ENCODE results near the gene ADAM33. TPM values are rescaled to one million over a fixed set of nuclear protein-coding genes. Genes with fewer than 3 reads are reported as not detected.

ADAM33 gene
- total and polyA plus RNA-seq, 2 experiments from 2014 or later = 2.8 to 6.0 TPM

DNA sequence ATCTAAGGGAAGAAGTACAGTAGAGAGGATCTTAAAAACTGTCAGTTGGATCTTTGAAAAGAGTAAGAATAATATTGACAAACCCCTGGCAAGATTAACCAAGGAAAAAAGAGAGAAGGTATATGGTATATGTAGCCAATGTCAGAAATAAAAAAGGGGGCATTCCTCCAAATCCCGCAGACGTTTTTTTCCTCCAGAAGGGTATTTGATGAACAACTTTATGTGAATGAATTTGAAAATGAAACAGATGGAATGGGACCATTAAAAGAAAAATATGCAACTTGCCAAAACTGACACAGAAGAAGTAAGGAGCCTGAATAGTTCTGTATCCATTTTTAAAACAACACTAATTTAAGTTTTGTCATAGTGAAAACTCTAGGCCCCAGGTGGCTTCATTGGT lies 54.3 kb downstream of the ADAM33 start:
- Histone ChIP-seq H3K4me3 (no peak overlapping the region), H4K20me1 (replicated peaks; ENCODE audit: insufficient read depth) (no peaks in the 10 kb centered on the region), H3K27me3 (ENCODE audit: insufficient read depth) (no peaks in the 10 kb centered on the region), H2AFZ (no peak overlapping the region), H3K9me2 (ENCODE audit: insufficient read depth) (peaks cover 5% of the 10 kb centered on the region; the same call in 1 of the 2 replicates), H3K4me1 (ENCODE audit: insufficient read depth) (peaks cover 13% of the 10 kb centered on the region), H3K4me2 (no peak overlapping the region), H3F3A (replicated peaks; ENCODE audit: low read depth) (no peaks in the 10 kb centered on the region), H3K27ac (ENCODE audit: low read depth) (no peak overlapping the region), H3K79me2 (replicated peaks; ENCODE audit: insufficient read depth) (no peaks in the 10 kb centered on the region), H3K36me3 (ENCODE audit: insufficient read depth) (no peaks in the 10 kb centered on the region)
- DNase-seq (ENCODE audit: low spot score) = no peak
- H3K27me3 Mint-ChIP-seq (ENCODE audit: insufficient read depth, low read depth, poor library complexity) = peaks cover 2% of the 10 kb centered on the region
- no peak for ATAC-seq
- no peak overlapping the region for H3K27ac Mint-ChIP-seq
- peaks cover 23% of the 10 kb centered on the region for H3K4me1 Mint-ChIP-seq
- H3K4me3 Mint-ChIP-seq = no peak overlapping the region
- H3K36me3 Mint-ChIP-seq (ENCODE audit: low read depth) = peaks cover 4% of the 10 kb centered on the region; the same call in 2 of the 3 replicates
- TF ChIP-seq EZH2 (IDR thresholded peaks at IDR 0.05; ENCODE audit: low read depth, unreplicated experiment) = no peak
- no peak for TF ChIP-seq JUNB (IDR thresholded peaks at IDR 0.05; ENCODE audit: unreplicated experiment)
- no peaks in the 10 kb centered on the region for H3K9me3 Mint-ChIP-seq

DNA sequence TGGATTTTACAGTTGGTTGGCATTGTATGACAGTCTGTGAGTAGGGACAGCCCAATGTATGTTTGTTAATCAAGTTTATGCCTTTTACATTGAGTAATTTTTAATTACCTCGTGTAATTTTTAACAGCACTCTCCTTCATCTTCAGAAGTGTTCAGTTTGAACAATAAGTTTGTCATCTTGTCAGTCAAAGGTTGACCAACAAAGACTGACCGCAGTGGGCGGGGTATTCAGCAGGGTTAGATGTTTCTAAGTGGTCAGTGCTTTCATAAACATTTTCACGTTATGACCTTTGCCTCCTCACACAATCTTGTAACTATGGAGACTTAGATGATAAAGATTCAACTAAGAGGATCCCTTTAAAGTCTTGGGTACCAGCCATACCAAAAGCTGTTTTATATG lies 59.4 kb downstream of the ADAM33 start:
- no peaks in the 10 kb centered on the region; the same call in 1 of the 2 replicates for H4K20me1 ChIP-seq (replicated peaks; ENCODE audit: insufficient read depth)
- no peaks in the 10 kb centered on the region for H3K79me2 ChIP-seq (replicated peaks; ENCODE audit: insufficient read depth)
- TF ChIP-seq, protein P1, sequence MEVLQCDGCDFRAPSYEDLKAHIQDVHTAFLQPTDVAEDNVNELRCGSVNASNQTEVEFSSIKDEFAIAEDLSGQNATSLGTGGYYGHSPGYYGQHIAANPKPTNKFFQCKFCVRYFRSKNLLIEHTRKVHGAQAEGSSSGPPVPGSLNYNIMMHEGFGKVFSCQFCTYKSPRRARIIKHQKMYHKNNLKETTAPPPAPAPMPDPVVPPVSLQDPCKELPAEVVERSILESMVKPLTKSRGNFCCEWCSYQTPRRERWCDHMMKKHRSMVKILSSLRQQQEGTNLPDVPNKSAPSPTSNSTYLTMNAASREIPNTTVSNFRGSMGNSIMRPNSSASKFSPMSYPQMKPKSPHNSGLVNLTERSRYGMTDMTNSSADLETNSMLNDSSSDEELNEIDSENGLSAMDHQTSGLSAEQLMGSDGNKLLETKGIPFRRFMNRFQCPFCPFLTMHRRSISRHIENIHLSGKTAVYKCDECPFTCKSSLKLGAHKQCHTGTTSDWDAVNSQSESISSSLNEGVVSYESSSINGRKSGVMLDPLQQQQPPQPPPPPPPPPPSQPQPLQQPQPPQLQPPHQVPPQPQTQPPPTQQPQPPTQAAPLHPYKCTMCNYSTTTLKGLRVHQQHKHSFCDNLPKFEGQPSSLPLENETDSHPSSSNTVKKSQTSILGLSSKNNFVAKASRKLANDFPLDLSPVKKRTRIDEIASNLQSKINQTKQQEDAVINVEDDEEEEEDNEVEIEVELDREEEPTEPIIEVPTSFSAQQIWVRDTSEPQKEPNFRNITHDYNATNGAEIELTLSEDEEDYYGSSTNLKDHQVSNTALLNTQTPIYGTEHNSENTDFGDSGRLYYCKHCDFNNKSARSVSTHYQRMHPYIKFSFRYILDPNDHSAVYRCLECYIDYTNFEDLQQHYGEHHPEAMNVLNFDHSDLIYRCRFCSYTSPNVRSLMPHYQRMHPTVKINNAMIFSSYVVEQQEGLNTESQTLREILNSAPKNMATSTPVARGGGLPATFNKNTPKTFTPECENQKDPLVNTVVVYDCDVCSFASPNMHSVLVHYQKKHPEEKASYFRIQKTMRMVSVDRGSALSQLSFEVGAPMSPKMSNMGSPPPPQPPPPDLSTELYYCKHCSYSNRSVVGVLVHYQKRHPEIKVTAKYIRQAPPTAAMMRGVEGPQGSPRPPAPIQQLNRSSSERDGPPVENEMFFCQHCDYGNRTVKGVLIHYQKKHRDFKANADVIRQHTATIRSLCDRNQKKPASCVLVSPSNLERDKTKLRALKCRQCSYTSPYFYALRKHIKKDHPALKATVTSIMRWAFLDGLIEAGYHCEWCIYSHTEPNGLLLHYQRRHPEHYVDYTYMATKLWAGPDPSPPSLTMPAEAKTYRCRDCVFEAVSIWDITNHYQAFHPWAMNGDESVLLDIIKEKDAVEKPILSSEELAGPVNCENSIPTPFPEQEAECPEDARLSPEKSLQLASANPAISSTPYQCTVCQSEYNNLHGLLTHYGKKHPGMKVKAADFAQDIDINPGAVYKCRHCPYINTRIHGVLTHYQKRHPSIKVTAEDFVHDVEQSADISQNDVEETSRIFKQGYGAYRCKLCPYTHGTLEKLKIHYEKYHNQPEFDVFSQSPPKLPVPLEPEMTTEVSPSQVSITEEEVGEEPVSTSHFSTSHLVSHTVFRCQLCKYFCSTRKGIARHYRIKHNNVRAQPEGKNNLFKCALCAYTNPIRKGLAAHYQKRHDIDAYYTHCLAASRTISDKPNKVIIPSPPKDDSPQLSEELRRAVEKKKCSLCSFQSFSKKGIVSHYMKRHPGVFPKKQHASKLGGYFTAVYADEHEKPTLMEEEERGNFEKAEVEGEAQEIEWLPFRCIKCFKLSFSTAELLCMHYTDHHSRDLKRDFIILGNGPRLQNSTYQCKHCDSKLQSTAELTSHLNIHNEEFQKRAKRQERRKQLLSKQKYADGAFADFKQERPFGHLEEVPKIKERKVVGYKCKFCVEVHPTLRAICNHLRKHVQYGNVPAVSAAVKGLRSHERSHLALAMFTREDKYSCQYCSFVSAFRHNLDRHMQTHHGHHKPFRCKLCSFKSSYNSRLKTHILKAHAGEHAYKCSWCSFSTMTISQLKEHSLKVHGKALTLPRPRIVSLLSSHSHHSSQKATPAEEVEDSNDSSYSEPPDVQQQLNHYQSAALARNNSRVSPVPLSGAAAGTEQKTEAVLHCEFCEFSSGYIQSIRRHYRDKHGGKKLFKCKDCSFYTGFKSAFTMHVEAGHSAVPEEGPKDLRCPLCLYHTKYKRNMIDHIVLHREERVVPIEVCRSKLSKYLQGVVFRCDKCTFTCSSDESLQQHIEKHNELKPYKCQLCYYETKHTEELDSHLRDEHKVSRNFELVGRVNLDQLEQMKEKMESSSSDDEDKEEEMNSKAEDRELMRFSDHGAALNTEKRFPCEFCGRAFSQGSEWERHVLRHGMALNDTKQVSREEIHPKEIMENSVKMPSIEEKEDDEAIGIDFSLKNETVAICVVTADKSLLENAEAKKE (CRISPR knock-in tag; IDR thresholded peaks at IDR 0.05) = no peak
- TF ChIP-seq CTCF (conservative IDR thresholded peaks at IDR 0.05; ENCODE audit: low read depth in 2 of 2) (no peak), ZNF331 (CRISPR knock-in tag; IDR thresholded peaks at IDR 0.05; ENCODE audit: low read depth) (no peak), CREB1 (CRISPR knock-in tag; IDR thresholded peaks at IDR 0.05; ENCODE audit: low read depth) (no peak)
- TF ChIP-seq, protein P2, sequence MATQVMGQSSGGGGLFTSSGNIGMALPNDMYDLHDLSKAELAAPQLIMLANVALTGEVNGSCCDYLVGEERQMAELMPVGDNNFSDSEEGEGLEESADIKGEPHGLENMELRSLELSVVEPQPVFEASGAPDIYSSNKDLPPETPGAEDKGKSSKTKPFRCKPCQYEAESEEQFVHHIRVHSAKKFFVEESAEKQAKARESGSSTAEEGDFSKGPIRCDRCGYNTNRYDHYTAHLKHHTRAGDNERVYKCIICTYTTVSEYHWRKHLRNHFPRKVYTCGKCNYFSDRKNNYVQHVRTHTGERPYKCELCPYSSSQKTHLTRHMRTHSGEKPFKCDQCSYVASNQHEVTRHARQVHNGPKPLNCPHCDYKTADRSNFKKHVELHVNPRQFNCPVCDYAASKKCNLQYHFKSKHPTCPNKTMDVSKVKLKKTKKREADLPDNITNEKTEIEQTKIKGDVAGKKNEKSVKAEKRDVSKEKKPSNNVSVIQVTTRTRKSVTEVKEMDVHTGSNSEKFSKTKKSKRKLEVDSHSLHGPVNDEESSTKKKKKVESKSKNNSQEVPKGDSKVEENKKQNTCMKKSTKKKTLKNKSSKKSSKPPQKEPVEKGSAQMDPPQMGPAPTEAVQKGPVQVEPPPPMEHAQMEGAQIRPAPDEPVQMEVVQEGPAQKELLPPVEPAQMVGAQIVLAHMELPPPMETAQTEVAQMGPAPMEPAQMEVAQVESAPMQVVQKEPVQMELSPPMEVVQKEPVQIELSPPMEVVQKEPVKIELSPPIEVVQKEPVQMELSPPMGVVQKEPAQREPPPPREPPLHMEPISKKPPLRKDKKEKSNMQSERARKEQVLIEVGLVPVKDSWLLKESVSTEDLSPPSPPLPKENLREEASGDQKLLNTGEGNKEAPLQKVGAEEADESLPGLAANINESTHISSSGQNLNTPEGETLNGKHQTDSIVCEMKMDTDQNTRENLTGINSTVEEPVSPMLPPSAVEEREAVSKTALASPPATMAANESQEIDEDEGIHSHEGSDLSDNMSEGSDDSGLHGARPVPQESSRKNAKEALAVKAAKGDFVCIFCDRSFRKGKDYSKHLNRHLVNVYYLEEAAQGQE (IDR thresholded peaks at IDR 0.05; ENCODE audit: unreplicated experiment) = no peak
- no peak overlapping the region for H3K4me3 Mint-ChIP-seq
- no peak overlapping the region for H3K27ac ChIP-seq (ENCODE audit: low read depth)
- H3K9me2 ChIP-seq (ENCODE audit: insufficient read depth) = no peaks in the 10 kb centered on the region
- H3K4me1 ChIP-seq (ENCODE audit: insufficient read depth) = no peaks in the 10 kb centered on the region
- no peaks in the 10 kb centered on the region for H3F3A ChIP-seq (replicated peaks; ENCODE audit: low read depth)
- H3K27me3 Mint-ChIP-seq (ENCODE audit: insufficient read depth, low read depth, poor library complexity) = peaks cover 2% of the 10 kb centered on the region
- no peaks in the 10 kb centered on the region for H3K36me3 ChIP-seq (ENCODE audit: insufficient read depth)
- no peak overlapping the region for H3K27ac Mint-ChIP-seq
- H3K4me1 Mint-ChIP-seq = peaks cover 5% of the 10 kb centered on the region; the same call in 1 of the 3 replicates
- ATAC-seq (no peak), DNase-seq (ENCODE audit: low spot score) (no peak)
- H3K4me3 ChIP-seq = no peak overlapping the region
- no peaks in the 10 kb centered on the region; the same call in 2 of the 3 replicates for H3K36me3 Mint-ChIP-seq (ENCODE audit: low read depth)
- no peaks in the 10 kb centered on the region for H3K27me3 ChIP-seq (ENCODE audit: insufficient read depth)
- no peak overlapping the region for H3K4me2 ChIP-seq
- H2AFZ ChIP-seq = no peak overlapping the region
- H3K9me3 Mint-ChIP-seq = no peaks in the 10 kb centered on the region
